ENCODE measurements around the gene ZNF519.
"Not testable (repeated sequence)": the region's sequence is repeated elsewhere in the genome, so short reads cannot be mapped to it uniquely, and the experiment has no call there.

ZNF519 gene

DNA sequence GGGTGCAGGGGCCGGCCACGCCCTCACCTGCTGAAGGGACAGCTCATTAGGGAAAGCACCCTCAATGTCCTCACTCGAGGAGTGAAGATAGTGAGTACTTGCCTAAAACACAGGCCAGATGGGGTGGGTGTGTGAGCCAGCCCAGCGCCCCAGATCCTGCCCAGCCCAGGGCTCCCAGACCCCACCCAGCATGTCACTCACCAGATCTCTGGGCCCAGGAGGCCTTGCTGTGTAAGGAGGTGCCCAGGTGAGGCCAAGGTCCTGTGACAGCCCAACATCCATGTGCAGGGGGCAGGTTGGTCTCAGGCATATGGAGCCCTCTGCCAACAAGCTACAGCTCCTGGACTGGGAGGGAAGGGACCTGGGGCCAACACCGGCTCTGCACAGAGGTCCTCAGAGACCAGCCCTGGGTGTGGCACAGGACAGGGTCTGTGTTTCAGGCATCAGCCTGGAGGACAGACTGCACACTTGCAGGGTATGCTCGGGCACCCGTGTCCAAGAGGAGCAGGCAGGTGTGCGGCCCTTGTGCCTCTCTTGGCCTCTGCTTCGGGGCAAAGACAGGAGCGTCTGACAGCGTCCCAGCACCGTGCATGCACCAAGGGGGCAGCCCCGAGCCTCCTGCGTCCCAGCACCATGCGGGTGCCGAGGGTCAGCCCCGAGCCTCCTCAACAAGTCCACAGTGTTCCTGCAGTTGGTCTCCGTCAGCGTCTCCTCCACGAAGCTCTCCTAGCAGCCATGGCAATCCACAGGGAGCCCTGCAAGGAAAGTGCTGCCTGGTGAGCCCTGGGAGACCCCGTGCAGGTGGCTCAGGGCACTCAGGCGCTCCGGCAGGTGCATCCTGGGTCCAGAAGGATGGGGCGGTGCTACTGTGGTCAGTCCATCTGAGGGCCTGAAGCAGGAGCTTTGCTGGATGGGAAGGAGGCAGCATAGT, 16.0 kb upstream of the ZNF519 start:
- H3K27ac ChIP-seq (ENCODE audit: poor library complexity, severe bottlenecking); DNase-seq (ENCODE audit: low spot score); H3K27me3 ChIP-seq (ENCODE audit: insufficient read depth, poor library complexity, severe bottlenecking); H3K9me3 ChIP-seq (ENCODE audit: severe bottlenecking); H3K4me1 ChIP-seq (ENCODE audit: insufficient read depth, poor library complexity, severe bottlenecking); H3K4me3 ChIP-seq (ENCODE audit: severe bottlenecking); H3K36me3 ChIP-seq (ENCODE audit: low read depth); ATAC-seq (ENCODE audit: low read depth): not testable (repeated sequence)

DNA sequence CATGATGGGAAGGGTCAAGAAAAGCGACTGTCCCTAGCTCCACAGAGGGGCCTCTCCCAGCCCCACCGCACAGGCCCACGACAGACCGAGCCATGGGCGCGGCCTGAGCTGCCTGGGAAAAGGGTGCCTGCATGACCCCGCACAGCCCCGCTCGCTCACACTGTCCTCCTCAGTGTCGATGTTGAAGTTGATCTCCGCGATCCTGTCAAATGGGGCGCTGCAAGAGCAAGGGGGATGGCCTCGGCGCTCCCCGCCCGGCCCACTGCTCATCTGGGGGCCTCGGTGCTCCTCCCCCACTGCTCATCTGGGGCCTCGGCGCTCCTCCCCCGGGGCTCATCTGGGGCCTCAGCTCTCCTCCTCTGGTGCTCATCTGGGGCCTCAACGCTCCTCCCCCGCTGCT, 14.5 kb upstream of the ZNF519 start:
- H3K36me3 ChIP-seq (ENCODE audit: low read depth); H3K27ac ChIP-seq (ENCODE audit: poor library complexity, severe bottlenecking); H3K4me3 ChIP-seq (ENCODE audit: severe bottlenecking); H3K4me1 ChIP-seq (ENCODE audit: insufficient read depth, poor library complexity, severe bottlenecking); ATAC-seq (ENCODE audit: low read depth); DNase-seq (ENCODE audit: low spot score); H3K27me3 ChIP-seq (ENCODE audit: insufficient read depth, poor library complexity, severe bottlenecking); H3K9me3 ChIP-seq (ENCODE audit: severe bottlenecking): not testable (repeated sequence)

DNA sequence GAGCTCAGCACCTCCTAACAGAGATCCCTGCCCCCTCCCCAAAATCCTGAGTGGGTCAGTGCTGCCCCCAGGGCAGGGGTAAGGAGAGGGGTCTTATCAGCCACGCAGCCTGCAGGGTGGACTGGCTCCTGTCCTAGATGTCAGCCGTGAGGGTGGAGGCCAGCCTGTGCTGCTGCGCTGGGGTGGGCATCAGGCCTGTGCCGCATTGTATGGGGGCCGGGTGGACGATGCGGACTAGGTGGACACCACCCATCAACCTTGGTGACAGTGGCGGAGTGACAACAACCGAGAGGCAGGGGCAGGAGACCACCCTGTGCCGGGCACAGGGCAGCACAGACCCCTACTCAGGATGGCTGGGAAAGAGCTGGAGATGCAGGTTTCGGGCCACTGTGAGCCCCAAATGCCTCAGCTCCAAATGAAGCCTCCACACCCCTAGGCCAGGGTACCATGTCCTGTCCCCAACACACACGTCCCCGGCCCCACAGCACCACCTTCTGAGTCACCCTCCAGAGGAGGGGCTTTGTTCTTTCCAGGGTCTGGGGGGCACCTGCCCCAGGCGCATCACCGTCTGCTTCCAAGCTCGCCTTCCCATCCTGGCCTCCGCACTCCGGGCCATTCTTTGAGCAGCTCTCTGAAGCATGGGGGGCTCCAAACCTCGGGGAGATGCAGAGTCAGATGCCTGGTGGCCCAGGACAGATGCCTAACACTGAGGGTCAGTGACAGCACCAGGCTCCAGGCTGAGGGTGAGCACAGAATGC, 13.5 kb upstream of the ZNF519 start:
- not testable (repeated sequence) for H3K27me3 ChIP-seq (ENCODE audit: insufficient read depth, poor library complexity, severe bottlenecking); ATAC-seq (ENCODE audit: low read depth); H3K9me3 ChIP-seq (ENCODE audit: severe bottlenecking); H3K4me3 ChIP-seq (ENCODE audit: severe bottlenecking); H3K4me1 ChIP-seq (ENCODE audit: insufficient read depth, poor library complexity, severe bottlenecking); H3K36me3 ChIP-seq (ENCODE audit: low read depth); H3K27ac ChIP-seq (ENCODE audit: poor library complexity, severe bottlenecking)
- peak; percentile 53 for DNase-seq (ENCODE audit: low spot score)

DNA sequence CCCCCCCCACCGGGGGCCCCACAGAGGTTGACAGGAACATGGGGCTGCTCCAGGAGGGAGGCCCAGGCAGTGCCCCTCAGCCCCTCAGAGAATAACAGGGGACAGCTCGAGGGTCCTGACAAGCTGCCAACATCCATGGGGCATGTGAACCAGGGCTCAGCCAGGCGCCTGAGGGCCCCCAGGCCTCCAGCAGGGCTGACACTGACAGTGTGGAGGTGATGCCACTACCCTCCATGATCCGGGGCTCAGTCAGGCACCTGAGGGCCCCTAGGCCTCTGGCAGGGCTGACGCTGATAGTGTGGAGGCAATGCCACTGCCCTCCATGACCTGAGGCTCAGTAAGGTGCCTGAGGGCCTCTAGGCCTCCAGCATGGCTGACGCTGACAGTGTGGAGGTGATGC, 12.8 kb upstream of the ZNF519 start:
- H3K4me3 ChIP-seq (ENCODE audit: severe bottlenecking); ATAC-seq (ENCODE audit: low read depth); H3K9me3 ChIP-seq (ENCODE audit: severe bottlenecking); H3K4me1 ChIP-seq (ENCODE audit: insufficient read depth, poor library complexity, severe bottlenecking); H3K27me3 ChIP-seq (ENCODE audit: insufficient read depth, poor library complexity, severe bottlenecking); H3K36me3 ChIP-seq (ENCODE audit: low read depth); DNase-seq (ENCODE audit: low spot score); H3K27ac ChIP-seq (ENCODE audit: poor library complexity, severe bottlenecking): not testable (repeated sequence)

DNA sequence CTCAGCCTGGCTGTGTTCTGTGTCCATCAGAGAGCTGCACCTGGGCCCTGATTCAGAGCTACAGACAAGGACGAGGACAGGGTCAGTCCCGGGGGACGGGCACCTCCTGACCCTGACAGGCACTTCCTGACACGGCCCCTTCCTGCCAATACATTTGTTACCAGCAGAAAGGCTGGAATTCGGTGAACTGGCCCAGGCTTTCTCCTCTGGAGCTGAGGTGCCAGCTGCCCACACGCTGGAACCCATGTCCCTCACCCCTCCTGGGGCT, 12.3 kb upstream of the ZNF519 start:
- Histone ChIP-seq H3K27me3 (ENCODE audit: insufficient read depth, poor library complexity, severe bottlenecking) (no peaks in the 10 kb centered on the region), H3K4me3 (ENCODE audit: severe bottlenecking) (no peak overlapping the region), H3K27ac (ENCODE audit: poor library complexity, severe bottlenecking) (no peak overlapping the region), H3K4me1 (ENCODE audit: insufficient read depth, poor library complexity, severe bottlenecking) (no peaks in the 10 kb centered on the region), H3K36me3 (ENCODE audit: low read depth) (no peaks in the 10 kb centered on the region), H3K9me3 (ENCODE audit: severe bottlenecking) (no peaks in the 10 kb centered on the region)
- TF ChIP-seq, protein P1, sequence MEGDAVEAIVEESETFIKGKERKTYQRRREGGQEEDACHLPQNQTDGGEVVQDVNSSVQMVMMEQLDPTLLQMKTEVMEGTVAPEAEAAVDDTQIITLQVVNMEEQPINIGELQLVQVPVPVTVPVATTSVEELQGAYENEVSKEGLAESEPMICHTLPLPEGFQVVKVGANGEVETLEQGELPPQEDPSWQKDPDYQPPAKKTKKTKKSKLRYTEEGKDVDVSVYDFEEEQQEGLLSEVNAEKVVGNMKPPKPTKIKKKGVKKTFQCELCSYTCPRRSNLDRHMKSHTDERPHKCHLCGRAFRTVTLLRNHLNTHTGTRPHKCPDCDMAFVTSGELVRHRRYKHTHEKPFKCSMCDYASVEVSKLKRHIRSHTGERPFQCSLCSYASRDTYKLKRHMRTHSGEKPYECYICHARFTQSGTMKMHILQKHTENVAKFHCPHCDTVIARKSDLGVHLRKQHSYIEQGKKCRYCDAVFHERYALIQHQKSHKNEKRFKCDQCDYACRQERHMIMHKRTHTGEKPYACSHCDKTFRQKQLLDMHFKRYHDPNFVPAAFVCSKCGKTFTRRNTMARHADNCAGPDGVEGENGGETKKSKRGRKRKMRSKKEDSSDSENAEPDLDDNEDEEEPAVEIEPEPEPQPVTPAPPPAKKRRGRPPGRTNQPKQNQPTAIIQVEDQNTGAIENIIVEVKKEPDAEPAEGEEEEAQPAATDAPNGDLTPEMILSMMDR (IDR thresholded peaks at IDR 0.05; ENCODE audit: poor library complexity, severe bottlenecking), result no peak
- no peak for DNase-seq (ENCODE audit: low spot score)
- ATAC-seq (ENCODE audit: low read depth), result no peak

DNA sequence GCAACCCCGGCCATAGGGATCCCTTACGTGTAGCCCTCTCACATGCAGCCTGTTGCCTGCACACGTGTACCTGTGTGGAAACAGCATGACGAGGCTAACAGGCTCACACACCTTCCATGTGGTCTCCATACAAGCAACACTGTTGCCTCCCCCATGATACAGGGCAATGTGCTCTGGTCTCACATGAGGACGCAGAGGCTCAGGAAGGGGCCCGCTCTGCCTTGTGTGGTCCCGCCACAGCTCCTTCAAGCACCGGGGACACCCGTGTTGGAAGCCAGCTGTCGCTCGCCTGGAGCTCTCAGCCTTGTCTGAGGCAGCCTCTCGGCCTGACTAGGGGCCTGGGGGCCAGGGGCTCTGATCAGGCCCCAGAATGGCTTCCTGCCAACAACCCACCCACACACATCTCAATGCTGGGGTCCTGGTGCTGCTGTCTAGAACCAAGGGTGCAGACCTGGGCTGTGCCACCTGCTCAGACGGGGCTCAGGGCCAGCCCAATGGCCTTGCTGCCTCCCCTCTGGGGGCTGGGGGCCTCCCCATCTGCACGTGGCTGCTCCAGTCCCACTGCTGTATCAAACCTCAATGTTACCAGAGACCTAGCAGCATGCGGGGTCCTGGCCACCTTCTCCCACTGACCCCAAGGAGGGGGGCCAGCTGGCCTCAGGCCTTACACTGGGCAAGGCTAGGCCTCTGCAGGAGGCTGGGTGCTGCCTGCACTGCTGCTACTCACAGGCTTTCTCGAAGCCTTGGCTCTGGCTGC, 11.8 kb upstream of the ZNF519 start:
- DNase-seq (ENCODE audit: low spot score); H3K9me3 ChIP-seq (ENCODE audit: severe bottlenecking); H3K4me1 ChIP-seq (ENCODE audit: insufficient read depth, poor library complexity, severe bottlenecking); H3K27ac ChIP-seq (ENCODE audit: poor library complexity, severe bottlenecking); H3K27me3 ChIP-seq (ENCODE audit: insufficient read depth, poor library complexity, severe bottlenecking); H3K36me3 ChIP-seq (ENCODE audit: low read depth); H3K4me3 ChIP-seq (ENCODE audit: severe bottlenecking); ATAC-seq (ENCODE audit: low read depth): not testable (repeated sequence)

DNA sequence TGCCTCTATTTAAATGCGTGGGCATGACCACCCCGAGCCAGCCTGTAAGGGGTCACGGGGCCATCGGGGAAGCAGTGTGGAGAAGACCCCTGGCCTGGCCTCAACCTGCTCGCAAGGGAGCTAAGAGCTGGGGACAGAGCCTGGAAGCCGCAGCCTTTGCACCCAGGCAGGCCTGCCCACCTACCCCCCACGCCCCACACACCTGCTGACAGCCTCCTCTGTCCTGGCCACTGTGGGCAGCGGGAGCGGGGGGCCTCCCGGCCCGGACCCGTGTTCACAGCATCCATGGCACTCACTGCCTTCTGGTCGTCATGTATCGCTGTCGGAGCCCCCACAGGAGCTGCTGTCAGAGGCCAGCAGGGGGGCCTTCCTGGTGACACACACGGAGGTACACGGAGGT, 11.2 kb upstream of the ZNF519 start:
- H3K4me3 ChIP-seq (ENCODE audit: severe bottlenecking); ATAC-seq (ENCODE audit: low read depth); H3K4me1 ChIP-seq (ENCODE audit: insufficient read depth, poor library complexity, severe bottlenecking); H3K27me3 ChIP-seq (ENCODE audit: insufficient read depth, poor library complexity, severe bottlenecking); DNase-seq (ENCODE audit: low spot score); H3K36me3 ChIP-seq (ENCODE audit: low read depth); H3K27ac ChIP-seq (ENCODE audit: poor library complexity, severe bottlenecking); H3K9me3 ChIP-seq (ENCODE audit: severe bottlenecking): not testable (repeated sequence)

DNA sequence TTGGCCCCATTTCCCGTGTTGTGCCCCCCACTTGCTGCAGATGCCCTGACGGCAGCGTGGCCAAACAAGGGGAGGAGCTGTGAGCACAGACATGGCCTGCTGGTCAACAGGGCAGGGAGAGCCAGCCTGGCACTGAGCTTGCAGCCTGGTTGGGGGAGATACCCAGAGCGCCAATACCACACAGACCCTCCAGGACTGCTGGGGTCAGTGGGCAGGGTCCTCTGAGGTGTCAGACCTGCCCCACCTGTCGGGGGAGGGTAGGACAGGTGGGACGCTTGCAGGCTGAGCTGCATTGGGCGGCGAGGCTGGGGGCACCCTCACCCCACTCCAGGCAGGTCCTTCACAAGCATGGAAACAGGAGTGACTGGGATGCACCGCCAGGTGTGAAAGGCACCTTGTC, 9.9 kb upstream of the ZNF519 start:
- DNase-seq (ENCODE audit: low spot score); H3K9me3 ChIP-seq (ENCODE audit: severe bottlenecking); H3K4me3 ChIP-seq (ENCODE audit: severe bottlenecking); H3K27ac ChIP-seq (ENCODE audit: poor library complexity, severe bottlenecking); H3K27me3 ChIP-seq (ENCODE audit: insufficient read depth, poor library complexity, severe bottlenecking); H3K4me1 ChIP-seq (ENCODE audit: insufficient read depth, poor library complexity, severe bottlenecking); ATAC-seq (ENCODE audit: low read depth); H3K36me3 ChIP-seq (ENCODE audit: low read depth): not testable (repeated sequence)

DNA sequence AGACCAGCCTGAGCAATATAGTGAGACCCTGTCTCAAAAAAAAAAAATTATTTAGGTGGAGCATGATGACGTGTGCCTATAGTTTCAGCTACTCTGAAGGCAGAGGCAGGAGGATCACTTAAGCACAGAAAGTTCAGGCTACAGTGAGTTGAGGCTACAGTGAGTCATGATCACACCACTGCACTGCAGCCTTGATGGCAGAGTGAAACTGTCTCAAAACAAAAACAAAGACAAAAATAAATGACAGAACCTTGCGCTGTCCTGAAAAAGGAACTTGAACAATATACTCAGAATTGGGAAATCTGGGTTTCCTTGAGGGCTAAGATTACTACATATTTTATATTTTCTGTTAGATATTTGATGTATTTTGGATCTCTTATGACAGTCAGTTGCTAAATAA, 7.3 kb upstream of the ZNF519 start:
- H3K27ac ChIP-seq (ENCODE audit: poor library complexity, severe bottlenecking); H3K4me3 ChIP-seq (ENCODE audit: severe bottlenecking); H3K27me3 ChIP-seq (ENCODE audit: insufficient read depth, poor library complexity, severe bottlenecking); H3K9me3 ChIP-seq (ENCODE audit: severe bottlenecking); H3K36me3 ChIP-seq (ENCODE audit: low read depth); ATAC-seq (ENCODE audit: low read depth); DNase-seq (ENCODE audit: low spot score); H3K4me1 ChIP-seq (ENCODE audit: insufficient read depth, poor library complexity, severe bottlenecking): not testable (repeated sequence)

DNA sequence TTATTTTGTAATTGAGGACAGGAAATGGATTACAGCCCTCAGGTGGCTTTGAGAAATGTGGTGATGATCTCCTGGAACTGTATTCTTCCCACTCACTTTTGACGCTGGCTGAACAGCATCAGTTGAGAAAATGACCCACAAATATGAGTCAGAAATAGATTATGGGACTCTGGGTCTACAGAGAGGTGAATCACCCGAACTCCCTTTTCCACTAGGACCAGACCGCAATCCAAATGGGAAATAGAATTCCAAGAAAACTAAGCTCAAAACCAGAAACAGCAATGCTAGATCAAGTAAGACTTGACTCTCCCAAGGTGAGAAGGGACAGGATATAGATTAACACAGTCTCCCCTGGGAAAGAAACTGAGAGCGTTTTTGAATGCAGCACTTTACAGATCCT, 5.7 kb upstream of the ZNF519 start:
- not testable (repeated sequence) for DNase-seq (ENCODE audit: low spot score)

More for the DNA sequence above, 5.7 kb upstream of the ZNF519 start:
- not testable (repeated sequence) for H3K36me3 ChIP-seq (ENCODE audit: low read depth); H3K27me3 ChIP-seq (ENCODE audit: insufficient read depth, poor library complexity, severe bottlenecking); H3K4me1 ChIP-seq (ENCODE audit: insufficient read depth, poor library complexity, severe bottlenecking); ATAC-seq (ENCODE audit: low read depth); H3K9me3 ChIP-seq (ENCODE audit: severe bottlenecking); H3K4me3 ChIP-seq (ENCODE audit: severe bottlenecking); H3K27ac ChIP-seq (ENCODE audit: poor library complexity, severe bottlenecking)
